ENCODE measurements around the gene TAS1R3.

DNA sequence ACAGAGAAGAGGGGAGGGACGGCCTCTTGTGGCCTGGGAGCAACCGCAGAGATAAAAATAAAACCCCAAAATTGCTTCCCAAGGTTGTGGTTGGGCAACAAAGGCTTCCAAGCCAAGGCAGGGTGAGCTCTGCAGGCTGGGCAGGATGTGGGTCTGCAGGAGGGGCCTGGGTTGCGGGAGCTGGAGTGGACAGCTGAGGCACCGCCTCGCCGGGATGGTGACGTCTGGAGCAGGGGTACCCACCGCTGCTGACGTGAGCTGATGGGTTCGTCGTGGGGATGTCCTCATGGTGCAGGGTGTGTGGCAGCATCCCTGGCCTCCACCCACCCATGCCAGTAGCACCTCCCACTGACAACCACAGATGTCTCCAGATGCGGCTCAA, 40.3 kb downstream of the TAS1R3 start:
- TF ChIP-seq EZH2phosphoT487 (IDR thresholded peaks at IDR 0.05; ENCODE audit: low read depth), result no peak
- TF ChIP-seq, protein P1, sequence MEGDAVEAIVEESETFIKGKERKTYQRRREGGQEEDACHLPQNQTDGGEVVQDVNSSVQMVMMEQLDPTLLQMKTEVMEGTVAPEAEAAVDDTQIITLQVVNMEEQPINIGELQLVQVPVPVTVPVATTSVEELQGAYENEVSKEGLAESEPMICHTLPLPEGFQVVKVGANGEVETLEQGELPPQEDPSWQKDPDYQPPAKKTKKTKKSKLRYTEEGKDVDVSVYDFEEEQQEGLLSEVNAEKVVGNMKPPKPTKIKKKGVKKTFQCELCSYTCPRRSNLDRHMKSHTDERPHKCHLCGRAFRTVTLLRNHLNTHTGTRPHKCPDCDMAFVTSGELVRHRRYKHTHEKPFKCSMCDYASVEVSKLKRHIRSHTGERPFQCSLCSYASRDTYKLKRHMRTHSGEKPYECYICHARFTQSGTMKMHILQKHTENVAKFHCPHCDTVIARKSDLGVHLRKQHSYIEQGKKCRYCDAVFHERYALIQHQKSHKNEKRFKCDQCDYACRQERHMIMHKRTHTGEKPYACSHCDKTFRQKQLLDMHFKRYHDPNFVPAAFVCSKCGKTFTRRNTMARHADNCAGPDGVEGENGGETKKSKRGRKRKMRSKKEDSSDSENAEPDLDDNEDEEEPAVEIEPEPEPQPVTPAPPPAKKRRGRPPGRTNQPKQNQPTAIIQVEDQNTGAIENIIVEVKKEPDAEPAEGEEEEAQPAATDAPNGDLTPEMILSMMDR (IDR thresholded peaks at IDR 0.05; ENCODE audit: low read depth, low read length), result no peak

All from OCI-LY3 (cell line).